IPS-20b (cell line): ENCODE results near the gene CD99.
"Not testable (repeated sequence)": the region's sequence is repeated elsewhere in the genome, so short reads cannot be mapped to it uniquely, and the experiment has no call there.

Source experiments
- H3K27ac ChIP-seq: one replicate; pipeline ENCODE4 v1.5.1; 2013; ENCODE audit warnings: low read length
- H3K27me3 ChIP-seq: 2 replicates; pipeline ENCODE4 v1.6.1; 2013; ENCODE audit warnings: mild to moderate bottlenecking, low read length, inconsistent platforms; ENCODE audit not compliant: insufficient read depth
- H3K36me3 ChIP-seq: 2 replicates; pipeline ENCODE4 v1.6.1; 2013; ENCODE audit warnings: low read depth, mild to moderate bottlenecking, inconsistent platforms, low read length, moderate library complexity; ENCODE audit not compliant: insufficient read depth
- H3K4me1 ChIP-seq: 2 replicates; pipeline ENCODE4 v1.6.1; 2013; ENCODE audit warnings: mild to moderate bottlenecking, control low read depth, inconsistent platforms, low read length, moderate library complexity; ENCODE audit not compliant: insufficient read depth
- H3K4me3 ChIP-seq: 2 replicates; pipeline ENCODE4 v1.5.1; 2013; ENCODE audit warnings: mild to moderate bottlenecking, low read length, inconsistent platforms
- H3K9ac ChIP-seq: 2 replicates; pipeline ENCODE4 v1.6.1; 2013; ENCODE audit warnings: low read depth, mild to moderate bottlenecking, inconsistent platforms, low read length, moderate library complexity
- H3K9me3 ChIP-seq: 2 replicates; pipeline ENCODE4 v1.6.1; 2013; ENCODE audit warnings: mild to moderate bottlenecking, low read depth, low read length, inconsistent platforms; ENCODE audit not compliant: insufficient read depth

The CD99 gene

GRCh38 chrX:2746250-2746649, 55.2 kb downstream of the CD99 start:
- H3K4me3 ChIP-seq, H3K9ac ChIP-seq: not testable (repeated sequence)

GRCh38 chrX:2748171-2748814, 57.2 kb downstream of the CD99 start:
- H3K36me3 ChIP-seq = no peaks in the 10 kb centered on the region
- H3K9me3 ChIP-seq = no peaks in the 10 kb centered on the region
- H3K4me3 ChIP-seq = no peak overlapping the region
- no peaks in the 10 kb centered on the region for H3K4me1 ChIP-seq
- no peaks in the 10 kb centered on the region for H3K27me3 ChIP-seq
- H3K27ac ChIP-seq = no peak overlapping the region
- no peak overlapping the region for H3K9ac ChIP-seq

More at GRCh38 chrX:2746250-2746649, 55.2 kb downstream of the CD99 start:
- not testable (repeated sequence) for H3K27me3 ChIP-seq, H3K4me1 ChIP-seq, H3K27ac ChIP-seq, H3K36me3 ChIP-seq, H3K9me3 ChIP-seq

- Histone ChIP-seq H3K4me1 (no peaks in the 10 kb centered on the region), H3K27me3 (no peaks in the 10 kb centered on the region), H3K27ac (no peak overlapping the region), H3K9ac (no peak overlapping the region), H3K36me3 (no peaks in the 10 kb centered on the region), H3K9me3 (no peaks in the 10 kb centered on the region), H3K4me3 (no peak overlapping the region)
These were observed 57.7 kb downstream of the CD99 start for GRCh38 chrX:2748815-2749188.

GRCh38 chrX:2751291-2751690, 60.2 kb downstream of the CD99 start:
- Histone ChIP-seq H3K4me3 (no peak overlapping the region), H3K4me1 (no peaks in the 10 kb centered on the region), H3K9ac (no peak overlapping the region), H3K9me3 (no peaks in the 10 kb centered on the region), H3K36me3 (no peaks in the 10 kb centered on the region), H3K27me3 (no peaks in the 10 kb centered on the region), H3K27ac (no peak overlapping the region)

GRCh38 chrX:2751874-2752300, 60.8 kb downstream of the CD99 start, which contains the start of gene XG:
XG (plus strand) TSS chrX:2752040; CDS start chrX:2752275, 235 bp downstream.
- H3K4me3 ChIP-seq, H3K27me3 ChIP-seq, H3K4me1 ChIP-seq, H3K36me3 ChIP-seq, H3K9ac ChIP-seq, H3K9me3 ChIP-seq, H3K27ac ChIP-seq: not testable (repeated sequence)

GRCh38 chrX:2752441-2752840, 61.3 kb downstream of the CD99 start:
- H3K27me3 ChIP-seq, H3K9me3 ChIP-seq, H3K27ac ChIP-seq, H3K36me3 ChIP-seq, H3K4me3 ChIP-seq, H3K9ac ChIP-seq, H3K4me1 ChIP-seq: not testable (repeated sequence)

GRCh38 chrX:2755163-2755715, 64.1 kb downstream of the CD99 start:
- not testable (repeated sequence) for H3K4me1 ChIP-seq, H3K4me3 ChIP-seq, H3K36me3 ChIP-seq, H3K27me3 ChIP-seq, H3K9ac ChIP-seq, H3K9me3 ChIP-seq, H3K27ac ChIP-seq

- H3K27ac ChIP-seq = no peak overlapping the region
- no peaks in the 10 kb centered on the region for H3K4me1 ChIP-seq
- no peak overlapping the region for H3K4me3 ChIP-seq
- H3K36me3 ChIP-seq = no peaks in the 10 kb centered on the region
- H3K9me3 ChIP-seq = no peaks in the 10 kb centered on the region
- no peak overlapping the region for H3K9ac ChIP-seq
- no peaks in the 10 kb centered on the region for H3K27me3 ChIP-seq
These were observed 65.5 kb downstream of the CD99 start for GRCh38 chrX:2756548-2756947.

- H3K36me3 ChIP-seq = no peaks in the 10 kb centered on the region
- H3K9me3 ChIP-seq = no peaks in the 10 kb centered on the region
- H3K4me1 ChIP-seq = no peaks in the 10 kb centered on the region
- no peak overlapping the region for H3K4me3 ChIP-seq
- no peak overlapping the region for H3K9ac ChIP-seq
- H3K27me3 ChIP-seq = no peaks in the 10 kb centered on the region
- H3K27ac ChIP-seq = no peak overlapping the region
These were observed 70.2 kb downstream of the CD99 start for GRCh38 chrX:2761246-2761645.

- H3K9me3 ChIP-seq, H3K27ac ChIP-seq, H3K9ac ChIP-seq, H3K27me3 ChIP-seq, H3K4me1 ChIP-seq, H3K36me3 ChIP-seq, H3K4me3 ChIP-seq: not testable (repeated sequence)
These were observed 71.6 kb downstream of the CD99 start for GRCh38 chrX:2762671-2763070.

- H3K36me3 ChIP-seq, H3K4me3 ChIP-seq, H3K9me3 ChIP-seq, H3K27me3 ChIP-seq, H3K9ac ChIP-seq, H3K4me1 ChIP-seq, H3K27ac ChIP-seq: not testable (repeated sequence)
These were observed 73.9 kb downstream of the CD99 start for GRCh38 chrX:2764766-2765548.

GRCh38 chrX:2765549-2765830, 74.4 kb downstream of the CD99 start:
- no peak overlapping the region for H3K4me3 ChIP-seq
- H3K27me3 ChIP-seq = no peaks in the 10 kb centered on the region
- H3K9ac ChIP-seq = no peak overlapping the region

More at GRCh38 chrX:2765549-2765830, 74.4 kb downstream of the CD99 start:
- Histone ChIP-seq H3K9me3 (no peaks in the 10 kb centered on the region), H3K27ac (no peak overlapping the region), H3K36me3 (no peaks in the 10 kb centered on the region), H3K4me1 (no peaks in the 10 kb centered on the region)
